ENCODE results near the gene UBA3.

Gene UBA3

GRCh38 chr3:69065318-69065964 lies 14.7 kb downstream of the UBA3 start:
- no peak for DNase-seq (ENCODE audit: low spot score)

GRCh38 chr3:69063636-69064035 lies 16.5 kb downstream of the UBA3 start:
- no peak for DNase-seq (ENCODE audit: low spot score)

- DNase-seq (ENCODE audit: low spot score): no peak
Observed at GRCh38 chr3:69059688-69060087, 20.5 kb downstream of the UBA3 start.

- no peak for DNase-seq (ENCODE audit: low spot score)
Observed at GRCh38 chr3:69058947-69059224, 21.3 kb downstream of the UBA3 start.

- DNase-seq (ENCODE audit: low spot score): no peak
Observed at GRCh38 chr3:69058180-69058946, 21.8 kb downstream of the UBA3 start.

- no peak for DNase-seq (ENCODE audit: low spot score)
Observed at GRCh38 chr3:69052472-69052898, 27.7 kb downstream of the UBA3 start.

- peak; percentile 98 for DNase-seq (ENCODE audit: low spot score)
Observed at GRCh38 chr3:69051756-69052471, 28.3 kb downstream of the UBA3 start, which contains the start of gene TMF1. TSS of gene TMF1 (minus strand) at chr3:69052333. CDS start at chr3:69052086, 247 bp downstream.

- DNase-seq (ENCODE audit: low spot score): no peak
Observed at GRCh38 chr3:69048990-69049389, 31.2 kb downstream of the UBA3 start.

- no peak for DNase-seq (ENCODE audit: low spot score)
Observed at GRCh38 chr3:69044608-69045007, 35.6 kb downstream of the UBA3 start.

GRCh38 chr3:69033470-69033869 lies 46.7 kb downstream of the UBA3 start:
- peak; percentile 10 for DNase-seq (ENCODE audit: low spot score)

GRCh38 chr3:69032737-69033136 lies 47.4 kb downstream of the UBA3 start:
- no peak for DNase-seq (ENCODE audit: low spot score)

GRCh38 chr3:69032142-69032541 lies 48.0 kb downstream of the UBA3 start:
- DNase-seq (ENCODE audit: low spot score): no peak

GRCh38 chr3:69031635-69032034 lies 48.5 kb downstream of the UBA3 start:
- DNase-seq (ENCODE audit: low spot score): no peak

- DNase-seq (ENCODE audit: low spot score): no peak
Observed at GRCh38 chr3:69020857-69021256, 59.3 kb downstream of the UBA3 start.

- DNase-seq (ENCODE audit: low spot score): no peak
Observed at GRCh38 chr3:69020424-69020823, 59.7 kb downstream of the UBA3 start.

- DNase-seq (ENCODE audit: low spot score): no peak
Observed at GRCh38 chr3:69016901-69017300, 63.3 kb downstream of the UBA3 start.

- DNase-seq (ENCODE audit: low spot score): no peak
Observed at GRCh38 chr3:69016102-69016501, 64.1 kb downstream of the UBA3 start.

GRCh38 chr3:69014022-69014580 lies 66.1 kb downstream of the UBA3 start:
- DNase-seq (ENCODE audit: low spot score): no peak

GRCh38 chr3:69013253-69014021 lies 66.7 kb downstream of the UBA3 start, which contains the start of gene EOGT:
TSS of gene EOGT (minus strand) at chr3:69013684. CDS start at chr3:69009846, 3,838 bp downstream.
- DNase-seq (ENCODE audit: low spot score): peak; percentile 93

- no peak for DNase-seq (ENCODE audit: low spot score)
Observed at GRCh38 chr3:69012800-69013252, 67.3 kb downstream of the UBA3 start.

- peak; percentile 64 for DNase-seq (ENCODE audit: low spot score)
Observed at GRCh38 chr3:69012100-69012799, 67.9 kb downstream of the UBA3 start.
